Measurements from ENCODE around the gene GTF2H3.

The GTF2H3 gene

GRCh38 chr12:123676616-123677320 lies 43.1 kb downstream of the GTF2H3 start:
- WGBS = 96% methylated on average over 9 of the region's 9 CpGs
- Histone ChIP-seq H3K4me3 (ENCODE audit: low read length) (no peak overlapping the region), H3K9ac (ENCODE audit: low read depth, low read length) (no peak overlapping the region), H3K4me1 (ENCODE audit: insufficient read depth, low read length) (no peaks in the 10 kb centered on the region), H3K9me3 (ENCODE audit: insufficient read depth, low read depth, low read length) (no peaks in the 10 kb centered on the region), H3K27me3 (ENCODE audit: insufficient read depth, low read length) (no peaks in the 10 kb centered on the region), H3K36me3 (ENCODE audit: insufficient read depth, low read length) (peaks cover 12% of the 10 kb centered on the region; the same call in 1 of the 2 replicates), H3K27ac (ENCODE audit: low read depth, low read length) (no peak overlapping the region)

- no peak overlapping the region for H3K9ac ChIP-seq (ENCODE audit: low read depth, low read length)
- peaks cover 15% of the 10 kb centered on the region; the same call in 1 of the 2 replicates for H3K36me3 ChIP-seq (ENCODE audit: insufficient read depth, low read length)
- no peak overlapping the region for H3K27ac ChIP-seq (ENCODE audit: low read depth, low read length)
- H3K9me3 ChIP-seq (ENCODE audit: insufficient read depth, low read depth, low read length) = no peaks in the 10 kb centered on the region
- WGBS = 95% methylated on average over 10 of the region's 10 CpGs
- no peaks in the 10 kb centered on the region for H3K27me3 ChIP-seq (ENCODE audit: insufficient read depth, low read length)
- no peak overlapping the region for H3K4me3 ChIP-seq (ENCODE audit: low read length)
- no peaks in the 10 kb centered on the region for H3K4me1 ChIP-seq (ENCODE audit: insufficient read depth, low read length)
These were observed 45.4 kb downstream of the GTF2H3 start for GRCh38 chr12:123678981-123679380.

DNA sequence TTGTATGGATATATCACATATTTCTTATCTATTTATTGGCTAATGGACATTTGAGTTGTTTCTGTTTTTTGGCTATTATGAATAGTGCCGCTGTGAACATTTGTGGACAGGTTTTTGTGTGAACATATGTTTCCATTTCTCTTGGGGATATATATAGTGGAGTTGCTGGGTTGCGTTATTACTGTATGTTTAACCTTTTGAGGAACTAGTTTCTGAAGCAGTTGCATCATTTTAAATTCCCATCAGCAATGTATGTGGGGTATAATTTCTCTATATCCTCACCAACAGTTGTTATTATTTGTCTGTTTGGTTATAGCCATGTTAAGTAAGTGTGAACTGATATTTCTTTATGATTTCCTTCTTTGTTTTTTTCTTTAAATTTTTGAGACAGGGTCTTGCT lies 48.0 kb downstream of the GTF2H3 start:
- WGBS = 93% methylated on average over 2 of the region's 2 CpGs
- Histone ChIP-seq H3K4me3 (ENCODE audit: low read length) (no peak overlapping the region), H3K9ac (ENCODE audit: low read depth, low read length) (no peak overlapping the region), H3K36me3 (ENCODE audit: insufficient read depth, low read length) (peaks cover 10% of the 10 kb centered on the region; the same call in 1 of the 2 replicates), H3K9me3 (ENCODE audit: insufficient read depth, low read depth, low read length) (no peaks in the 10 kb centered on the region), H3K27ac (ENCODE audit: low read depth, low read length) (no peak overlapping the region), H3K4me1 (ENCODE audit: insufficient read depth, low read length) (no peaks in the 10 kb centered on the region), H3K27me3 (ENCODE audit: insufficient read depth, low read length) (no peaks in the 10 kb centered on the region)

DNA sequence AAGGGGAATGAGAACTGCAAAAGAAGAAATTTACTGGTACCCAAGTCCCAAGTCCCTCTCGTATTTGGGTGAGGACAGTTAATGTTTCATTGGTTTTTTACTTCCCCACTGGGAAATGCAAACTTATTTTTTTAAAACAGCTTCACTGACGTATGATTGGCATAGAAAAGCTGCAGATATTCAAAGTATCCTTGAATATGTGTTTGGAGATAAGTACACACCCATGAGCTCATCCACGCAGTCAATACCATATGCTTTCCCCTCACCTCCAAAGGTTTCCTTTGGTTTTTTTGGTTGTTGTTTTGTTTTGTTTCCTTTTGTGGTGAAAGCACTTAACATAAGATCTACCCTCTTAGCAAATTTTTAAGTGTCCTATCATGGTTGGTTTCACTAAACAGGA lies 50.3 kb downstream of the GTF2H3 start:
- no peak overlapping the region for H3K9ac ChIP-seq (ENCODE audit: low read depth, low read length)
- peaks cover 12% of the 10 kb centered on the region; the same call in 1 of the 2 replicates for H3K36me3 ChIP-seq (ENCODE audit: insufficient read depth, low read length)
- H3K9me3 ChIP-seq (ENCODE audit: insufficient read depth, low read depth, low read length) = no peaks in the 10 kb centered on the region
- no peak overlapping the region for H3K27ac ChIP-seq (ENCODE audit: low read depth, low read length)
- H3K27me3 ChIP-seq (ENCODE audit: insufficient read depth, low read length) = no peaks in the 10 kb centered on the region
- H3K4me1 ChIP-seq (ENCODE audit: insufficient read depth, low read length) = no peaks in the 10 kb centered on the region
- WGBS = 100% methylated on average over 1 of the region's 3 CpGs
- H3K4me3 ChIP-seq (ENCODE audit: low read length) = no peak overlapping the region

DNA sequence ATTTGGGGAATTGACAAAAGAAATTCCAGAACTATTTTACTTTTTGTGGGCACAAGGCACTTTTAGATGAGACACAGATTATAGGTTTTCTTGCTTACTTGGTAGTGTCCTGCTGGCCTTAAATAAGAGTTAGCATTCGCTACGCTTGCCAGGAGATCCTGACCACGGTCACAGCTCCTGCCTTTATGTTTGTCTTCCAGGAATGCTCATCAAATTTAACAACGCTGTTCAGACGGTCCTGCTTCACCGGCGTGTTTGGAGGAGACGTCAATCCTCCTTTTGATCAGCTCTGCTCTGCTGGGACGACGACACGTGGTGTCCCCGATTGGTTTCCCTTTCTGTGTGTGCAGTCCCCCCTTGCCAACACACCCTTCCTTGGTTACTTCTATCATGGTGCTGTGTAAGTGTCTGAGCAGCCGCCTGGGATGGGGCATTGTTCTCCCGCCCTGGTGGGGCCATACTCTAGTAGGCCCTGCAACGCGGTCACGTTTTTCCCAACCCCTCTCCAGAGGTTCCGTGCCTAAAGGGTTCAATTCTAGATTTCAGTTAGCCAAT lies 53.1 kb downstream of the GTF2H3 start:
- no peaks in the 10 kb centered on the region for H3K27me3 ChIP-seq (ENCODE audit: insufficient read depth, low read length)
- no peak overlapping the region for H3K27ac ChIP-seq (ENCODE audit: low read depth, low read length)
- no peaks in the 10 kb centered on the region for H3K9me3 ChIP-seq (ENCODE audit: insufficient read depth, low read depth, low read length)
- H3K4me1 ChIP-seq (ENCODE audit: insufficient read depth, low read length) = no peaks in the 10 kb centered on the region
- no peak overlapping the region for H3K9ac ChIP-seq (ENCODE audit: low read depth, low read length)
- peaks cover 8% of the 10 kb centered on the region; the same call in 1 of the 2 replicates for H3K36me3 ChIP-seq (ENCODE audit: insufficient read depth, low read length)
- 97% methylated on average over 18 of the region's 18 CpGs for WGBS
- H3K4me3 ChIP-seq (ENCODE audit: low read length) = no peak overlapping the region

DNA sequence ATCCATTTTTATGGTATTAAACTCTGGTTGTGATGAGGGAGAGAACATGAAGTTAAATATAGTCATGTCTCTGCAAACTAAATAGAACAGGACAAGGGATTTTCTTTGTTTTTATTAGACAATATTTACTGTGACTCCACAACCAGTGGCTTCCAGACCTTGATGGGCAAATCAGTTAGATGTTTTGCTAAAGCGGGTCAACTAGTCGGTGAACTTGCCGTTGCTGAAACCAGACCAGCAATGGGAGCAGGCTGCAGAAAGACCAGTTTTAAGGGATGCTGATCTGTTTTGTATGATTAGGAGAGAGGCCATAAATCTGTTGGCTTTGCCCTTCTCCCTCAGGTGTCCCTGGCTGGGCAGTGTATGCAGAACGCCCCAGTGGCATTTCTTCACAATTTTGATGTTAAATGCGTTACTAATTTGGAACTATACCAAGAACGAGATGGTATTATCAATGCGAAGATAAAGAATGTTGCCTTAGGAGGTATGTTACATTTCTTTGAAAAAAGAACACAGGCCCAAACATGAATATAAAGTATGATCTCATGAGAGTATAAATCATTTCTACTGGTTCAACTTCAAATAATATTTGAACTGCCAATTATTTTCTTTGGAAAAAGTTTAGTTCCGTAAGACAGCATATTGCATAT lies 56.7 kb downstream of the GTF2H3 start:
- peaks cover 11% of the 10 kb centered on the region; the same call in 1 of the 2 replicates for H3K36me3 ChIP-seq (ENCODE audit: insufficient read depth, low read length)
- no peaks in the 10 kb centered on the region for H3K9me3 ChIP-seq (ENCODE audit: insufficient read depth, low read depth, low read length)
- 94% methylated on average over 7 of the region's 8 CpGs for WGBS
- no peaks in the 10 kb centered on the region for H3K4me1 ChIP-seq (ENCODE audit: insufficient read depth, low read length)
- H3K27me3 ChIP-seq (ENCODE audit: insufficient read depth, low read length) = no peaks in the 10 kb centered on the region
- H3K4me3 ChIP-seq (ENCODE audit: low read length) = no peak overlapping the region
- no peak overlapping the region for H3K27ac ChIP-seq (ENCODE audit: low read depth, low read length)
- no peak overlapping the region for H3K9ac ChIP-seq (ENCODE audit: low read depth, low read length)

- 94% methylated on average over 8 of the region's 8 CpGs for WGBS
These were observed 62.6 kb downstream of the GTF2H3 start for GRCh38 chr12:123696207-123696606.

DNA sequence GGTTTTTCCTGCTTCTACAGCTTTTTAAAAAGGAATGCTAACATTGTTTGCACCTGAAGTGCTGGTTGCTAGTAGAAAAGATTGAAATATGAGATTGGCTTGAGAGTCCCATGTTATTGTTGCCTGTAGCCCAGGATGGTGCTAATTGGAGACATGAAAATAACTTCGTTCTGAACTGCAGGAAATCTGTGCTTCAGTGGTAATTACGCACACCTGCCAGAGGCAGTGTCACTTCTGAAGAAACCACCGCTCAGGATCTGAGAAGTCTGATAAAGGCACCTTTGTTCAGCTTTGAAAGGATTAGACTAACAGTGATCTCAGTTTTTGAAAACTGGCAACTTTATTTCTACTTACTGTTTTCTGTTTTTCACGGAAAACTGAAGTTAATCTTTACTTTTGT lies 63.0 kb downstream of the GTF2H3 start:
- Histone ChIP-seq H3K9me3 (ENCODE audit: insufficient read depth, low read depth, low read length) (no peaks in the 10 kb centered on the region), H3K27ac (ENCODE audit: low read depth, low read length) (no peak overlapping the region), H3K4me1 (ENCODE audit: insufficient read depth, low read length) (no peaks in the 10 kb centered on the region), H3K27me3 (ENCODE audit: insufficient read depth, low read length) (no peaks in the 10 kb centered on the region), H3K4me3 (ENCODE audit: low read length) (no peak overlapping the region), H3K9ac (ENCODE audit: low read depth, low read length) (no peak overlapping the region), H3K36me3 (ENCODE audit: insufficient read depth, low read length) (peaks cover 30% of the 10 kb centered on the region)
- WGBS = 87% methylated on average over 3 of the region's 4 CpGs

More at GRCh38 chr12:123696207-123696606, 62.6 kb downstream of the GTF2H3 start:
- no peak overlapping the region for H3K4me3 ChIP-seq (ENCODE audit: low read length)
- no peaks in the 10 kb centered on the region for H3K9me3 ChIP-seq (ENCODE audit: insufficient read depth, low read depth, low read length)
- H3K9ac ChIP-seq (ENCODE audit: low read depth, low read length) = no peak overlapping the region
- peaks cover 30% of the 10 kb centered on the region for H3K36me3 ChIP-seq (ENCODE audit: insufficient read depth, low read length)
- no peaks in the 10 kb centered on the region for H3K4me1 ChIP-seq (ENCODE audit: insufficient read depth, low read length)
- no peaks in the 10 kb centered on the region for H3K27me3 ChIP-seq (ENCODE audit: insufficient read depth, low read length)
- H3K27ac ChIP-seq (ENCODE audit: low read depth, low read length) = no peak overlapping the region

- Histone ChIP-seq H3K27me3 (ENCODE audit: insufficient read depth, low read length) (no peaks in the 10 kb centered on the region), H3K36me3 (ENCODE audit: insufficient read depth, low read length) (peaks cover 13% of the 10 kb centered on the region; the same call in 1 of the 2 replicates), H3K4me3 (ENCODE audit: low read length) (no peak overlapping the region), H3K4me1 (ENCODE audit: insufficient read depth, low read length) (no peaks in the 10 kb centered on the region), H3K9me3 (ENCODE audit: insufficient read depth, low read depth, low read length) (no peaks in the 10 kb centered on the region), H3K27ac (ENCODE audit: low read depth, low read length) (no peak overlapping the region), H3K9ac (ENCODE audit: low read depth, low read length) (no peak overlapping the region)
- 95% methylated on average over 3 of the region's 3 CpGs for WGBS
These were observed 72.3 kb downstream of the GTF2H3 start for GRCh38 chr12:123705935-123706334.

- no peak overlapping the region for H3K9ac ChIP-seq (ENCODE audit: low read depth, low read length)
- peaks cover 10% of the 10 kb centered on the region; the same call in 1 of the 2 replicates for H3K36me3 ChIP-seq (ENCODE audit: insufficient read depth, low read length)
- no peak overlapping the region for H3K4me3 ChIP-seq (ENCODE audit: low read length)
- H3K4me1 ChIP-seq (ENCODE audit: insufficient read depth, low read length) = no peaks in the 10 kb centered on the region
- no peaks in the 10 kb centered on the region for H3K27me3 ChIP-seq (ENCODE audit: insufficient read depth, low read length)
- no peak overlapping the region for H3K27ac ChIP-seq (ENCODE audit: low read depth, low read length)
- no peaks in the 10 kb centered on the region for H3K9me3 ChIP-seq (ENCODE audit: insufficient read depth, low read depth, low read length)
- WGBS = 94% methylated on average over 4 of the region's 4 CpGs
These were observed 73.8 kb downstream of the GTF2H3 start for GRCh38 chr12:123707466-123707865.

Measured in HUES64 (cell line).